Ectodermal cell (in vitro differentiated cells): ENCODE results near the gene PALD1.

Source experiments
- H3K27ac ChIP-seq: 2 replicates; pipeline ENCODE4 v1.7.0; 2013; ENCODE audit warnings: mild to moderate bottlenecking, low read depth, low read length; ENCODE audit not compliant: insufficient read depth, poor library complexity, severe bottlenecking
- H3K27me3 ChIP-seq: 2 replicates; pipeline ENCODE4 v1.7.0; 2013; ENCODE audit warnings: mild to moderate bottlenecking, low read length; ENCODE audit not compliant: insufficient read depth, control insufficient read depth, poor library complexity, severe bottlenecking
- H3K36me3 ChIP-seq: one replicate; pipeline ENCODE4 v1.7.0; 2013; ENCODE audit warnings: low read length; ENCODE audit not compliant: control insufficient read depth, insufficient read depth
- H3K4me1 ChIP-seq: one replicate; pipeline ENCODE4 v1.7.0; 2013; ENCODE audit warnings: low read length; ENCODE audit not compliant: control insufficient read depth, insufficient read depth
- H3K4me3 ChIP-seq: 2 replicates; pipeline ENCODE4 v1.7.0; 2013; ENCODE audit warnings: low read depth, low read length, control low read depth; ENCODE audit not compliant: insufficient read depth
- H3K9me3 ChIP-seq: 2 replicates; pipeline ENCODE4 v1.7.0; 2013; ENCODE audit warnings: mild to moderate bottlenecking, low read length, moderate library complexity; ENCODE audit not compliant: control insufficient read depth
- WGBS, 2 experiments: methylation state at CpG; one replicate each; pipeline ENCODE4 v1.1.7; 2013; ENCODE audit warnings: missing lambda C conversion rate in 2 of 2; 5-methylcytosine and 5-hydroxymethylcytosine counted together

Gene PALD1

DNA sequence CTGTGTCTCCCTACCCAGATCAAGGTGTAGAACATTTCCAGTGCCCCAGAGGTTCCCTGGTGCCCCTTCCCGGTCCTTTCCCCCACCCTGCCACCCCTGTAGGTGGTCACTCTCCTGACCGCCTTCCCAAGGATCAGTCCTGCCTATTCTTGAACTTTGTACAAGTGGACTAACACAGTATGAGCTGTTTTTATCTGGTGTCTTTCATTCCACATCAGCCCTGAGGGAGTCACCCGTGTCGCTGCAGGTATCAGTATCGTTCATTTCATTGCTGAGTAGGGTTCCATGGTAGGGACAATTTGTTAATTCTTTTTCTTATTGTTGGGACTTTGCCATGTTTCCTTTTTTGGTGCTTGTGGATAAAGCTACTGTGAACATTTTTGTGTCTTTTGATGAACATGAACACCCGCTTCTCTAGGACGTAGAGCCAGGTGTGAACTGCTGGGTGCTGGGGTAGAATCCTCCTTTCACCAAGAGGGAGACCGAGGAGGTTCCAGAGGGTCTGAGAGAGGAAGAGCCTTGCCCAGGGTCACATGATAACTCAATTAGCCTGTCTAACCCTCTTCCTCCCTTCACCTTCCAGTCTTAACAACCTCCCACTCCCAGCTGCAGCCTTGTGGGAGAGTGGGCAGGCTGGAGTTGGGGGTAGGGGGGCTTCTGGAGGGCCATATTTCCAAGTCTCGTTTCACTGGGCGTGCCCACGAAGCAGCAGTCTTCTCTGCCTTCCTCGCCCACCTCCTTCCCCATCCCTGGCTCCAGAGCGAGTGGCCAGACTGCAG, 18.0 kb downstream of the PALD1 start:
- Histone ChIP-seq H3K27ac (no peak overlapping the region), H3K36me3 (no peaks in the 10 kb centered on the region), H3K27me3 (no peaks in the 10 kb centered on the region), H3K4me1 (peaks cover 18% of the 10 kb centered on the region), H3K9me3 (no peaks in the 10 kb centered on the region), H3K4me3 (no peak overlapping the region)
- 92 to 93% methylated on average over 13 of the region's 13 CpGs for WGBS, 2 experiments

DNA sequence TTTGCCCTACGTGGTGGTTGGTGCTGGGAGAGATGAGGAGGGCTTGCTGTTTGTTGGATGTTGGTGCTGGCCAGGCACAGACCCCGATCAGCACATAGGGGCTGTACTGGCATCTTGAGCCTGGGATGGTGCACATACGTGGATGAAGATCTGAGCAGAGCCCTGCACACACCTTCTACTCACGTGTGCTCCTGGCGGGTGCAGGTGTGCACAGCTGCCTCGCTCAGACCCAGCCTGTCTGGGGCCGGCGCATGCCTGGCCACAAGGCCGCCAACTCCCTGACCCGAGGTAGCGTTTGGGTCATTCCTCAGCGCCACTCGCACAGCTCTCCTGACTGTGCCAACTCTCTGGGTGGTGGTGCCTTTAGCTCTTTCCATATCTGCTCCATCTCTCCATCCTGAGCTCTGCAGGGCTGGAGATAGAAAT, 18.6 kb downstream of the PALD1 start:
- 95% methylated on average over 13 of the region's 13 CpGs for WGBS, 2 experiments
- no peaks in the 10 kb centered on the region for H3K36me3 ChIP-seq
- H3K4me3 ChIP-seq: no peak overlapping the region
- peaks cover 18% of the 10 kb centered on the region for H3K4me1 ChIP-seq
- no peaks in the 10 kb centered on the region for H3K27me3 ChIP-seq
- H3K9me3 ChIP-seq: no peaks in the 10 kb centered on the region
- no peak overlapping the region for H3K27ac ChIP-seq

DNA sequence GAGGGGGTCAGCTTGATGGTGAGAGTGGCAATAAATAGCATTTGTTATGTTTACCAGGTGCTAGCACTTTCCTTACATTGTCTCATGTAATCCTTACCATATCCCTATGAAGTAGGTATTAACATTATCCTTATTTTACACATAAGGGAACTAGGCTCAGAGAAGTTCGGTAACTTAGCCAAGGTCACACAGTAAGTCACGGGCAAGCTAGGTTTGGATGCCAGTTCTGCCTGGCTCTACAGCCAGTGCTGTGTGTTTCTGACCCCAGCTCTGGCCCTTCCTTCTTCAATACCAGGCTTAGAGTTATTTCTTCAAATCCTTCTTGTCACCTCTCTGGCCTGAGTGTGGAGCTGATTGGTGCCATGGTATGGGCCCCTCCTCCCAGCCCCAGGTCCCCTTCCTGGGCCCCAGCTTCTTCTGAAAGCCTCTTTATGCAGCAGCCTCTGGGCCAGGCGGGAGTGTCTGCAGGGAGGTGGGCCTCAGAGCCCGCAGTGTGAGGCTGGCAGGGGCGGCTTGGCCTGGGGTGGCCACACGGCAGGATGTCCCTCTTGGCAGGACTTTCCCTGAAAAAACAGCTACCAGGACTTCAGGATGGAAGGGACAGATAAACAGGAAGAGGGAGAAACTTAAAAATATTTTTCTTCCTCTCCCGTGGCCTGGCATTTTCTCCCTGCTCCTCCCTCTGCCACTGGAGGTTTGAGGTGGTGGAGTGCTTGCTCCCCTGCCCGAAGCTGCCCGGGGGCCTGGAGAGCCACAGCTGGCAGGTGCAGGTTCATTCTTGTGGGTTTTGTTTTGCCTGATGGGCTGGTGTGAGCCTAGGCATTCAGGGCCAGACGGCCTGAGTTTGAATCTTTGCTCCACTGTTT, 20.6 kb downstream of the PALD1 start:
- 62 to 63% methylated on average over 10 of the region's 10 CpGs for WGBS, 2 experiments
- H3K27ac ChIP-seq: peak overlapping the region; percentile 42

DNA sequence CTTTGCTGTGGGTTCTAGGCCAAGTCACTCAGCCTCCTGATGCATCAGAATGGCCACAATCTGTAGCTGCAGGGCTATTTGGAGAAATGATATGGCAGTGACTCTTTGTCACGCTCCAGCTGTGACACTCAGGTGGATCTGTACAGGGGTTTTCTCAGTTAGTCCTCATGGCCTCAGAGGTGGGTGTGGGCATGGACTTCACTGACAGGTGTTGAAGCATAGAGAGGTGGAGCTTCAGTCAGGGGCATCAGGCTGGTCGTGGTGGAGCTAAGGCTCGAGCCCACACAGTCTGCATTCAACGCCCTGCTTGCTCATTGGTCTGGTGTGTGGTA, 21.2 kb downstream of the PALD1 start:
- no peaks in the 10 kb centered on the region for H3K27me3 ChIP-seq
- no peak overlapping the region for H3K4me3 ChIP-seq
- 89 to 91% methylated on average over 4 of the region's 4 CpGs for WGBS, 2 experiments
- no peaks in the 10 kb centered on the region for H3K9me3 ChIP-seq
- no peak overlapping the region for H3K27ac ChIP-seq
- peaks cover 11% of the 10 kb centered on the region for H3K4me1 ChIP-seq
- no peaks in the 10 kb centered on the region for H3K36me3 ChIP-seq

More for the DNA sequence above, 20.6 kb downstream of the PALD1 start:
- Histone ChIP-seq H3K4me3 (no peak overlapping the region), H3K27me3 (no peaks in the 10 kb centered on the region), H3K9me3 (no peaks in the 10 kb centered on the region), H3K36me3 (no peaks in the 10 kb centered on the region), H3K4me1 (peaks cover 14% of the 10 kb centered on the region)

DNA sequence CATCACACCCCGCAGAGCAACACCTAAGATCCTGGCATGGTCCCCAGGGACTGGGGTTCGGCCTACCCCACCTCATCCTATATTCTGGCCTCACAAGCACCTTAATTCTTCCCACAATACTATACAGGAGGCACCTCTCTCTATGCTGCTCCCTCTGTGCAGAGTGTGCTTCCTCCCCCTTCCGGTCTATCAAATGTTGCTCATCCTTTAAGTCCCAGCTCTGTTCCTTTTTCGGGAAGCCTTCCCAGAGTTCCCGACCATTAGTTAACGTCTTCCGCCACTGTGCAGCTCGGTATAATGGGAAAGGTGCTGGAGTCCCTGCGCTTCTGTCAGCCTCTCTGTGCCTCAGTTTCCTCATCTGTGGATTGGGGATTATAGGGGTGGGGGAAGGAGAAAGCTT, 21.8 kb downstream of the PALD1 start:
- WGBS, 2 experiments: 88 to 90% methylated on average over 9 of the region's 9 CpGs
- Histone ChIP-seq H3K36me3 (no peaks in the 10 kb centered on the region), H3K9me3 (no peaks in the 10 kb centered on the region), H3K27ac (no peak overlapping the region), H3K27me3 (no peaks in the 10 kb centered on the region), H3K4me3 (no peak overlapping the region), H3K4me1 (peaks cover 11% of the 10 kb centered on the region)

DNA sequence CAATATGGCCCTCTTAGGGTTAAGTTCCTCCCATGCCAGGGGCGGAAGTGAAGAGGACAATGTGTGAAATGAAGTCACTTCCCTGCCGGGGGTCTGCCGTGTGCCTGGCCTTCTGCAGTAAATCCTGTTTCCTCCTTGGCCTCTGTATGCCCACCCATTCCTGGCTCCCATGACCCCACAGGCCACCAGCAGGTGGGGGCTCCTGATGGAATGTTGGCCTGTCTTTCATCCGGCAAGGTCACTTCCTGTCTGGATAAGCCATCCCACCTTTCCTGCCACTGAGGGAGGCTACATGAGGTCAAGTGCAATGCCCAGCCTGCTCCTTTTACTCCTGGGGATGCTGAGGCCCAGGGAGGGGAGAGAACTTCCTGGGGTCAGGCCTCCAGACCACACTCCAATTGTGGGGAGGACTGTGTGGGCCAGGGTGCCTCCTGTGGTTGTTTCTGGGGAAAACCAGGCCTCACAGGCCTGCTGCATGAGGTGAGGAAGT, 22.3 kb downstream of the PALD1 start:
- WGBS, 2 experiments: 77 to 82% methylated on average over 4 of the region's 4 CpGs

DNA sequence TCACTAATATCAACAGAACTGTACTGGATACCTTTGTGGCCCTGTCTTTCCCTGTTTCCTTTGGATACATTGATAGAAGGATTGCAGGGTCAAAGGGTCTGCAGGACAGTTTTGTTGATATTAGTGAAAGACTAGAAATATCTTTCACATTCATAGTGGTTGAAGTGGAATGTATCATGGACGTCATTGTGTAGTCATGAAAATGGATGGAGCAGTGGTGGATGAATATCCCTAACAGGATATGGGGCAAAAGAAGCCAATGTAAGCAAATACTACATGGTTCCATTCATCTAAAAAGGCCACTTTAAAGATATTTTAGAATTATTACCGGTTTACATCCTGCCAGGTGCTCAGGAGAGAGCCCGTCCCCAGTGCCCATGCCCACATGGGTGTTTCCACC, 23.8 kb downstream of the PALD1 start:
- no peaks in the 10 kb centered on the region for H3K9me3 ChIP-seq
- no peak overlapping the region for H3K4me3 ChIP-seq
- no peaks in the 10 kb centered on the region for H3K27me3 ChIP-seq
- no peaks in the 10 kb centered on the region for H3K36me3 ChIP-seq
- 95 to 96% methylated on average over 3 of the region's 3 CpGs for WGBS, 2 experiments
- H3K27ac ChIP-seq: no peak overlapping the region
- peaks cover 21% of the 10 kb centered on the region for H3K4me1 ChIP-seq

More for the DNA sequence above, 22.3 kb downstream of the PALD1 start:
- Histone ChIP-seq H3K27ac (no peak overlapping the region), H3K9me3 (no peaks in the 10 kb centered on the region), H3K4me1 (peaks cover 12% of the 10 kb centered on the region), H3K4me3 (no peak overlapping the region), H3K27me3 (no peaks in the 10 kb centered on the region), H3K36me3 (no peaks in the 10 kb centered on the region)

DNA sequence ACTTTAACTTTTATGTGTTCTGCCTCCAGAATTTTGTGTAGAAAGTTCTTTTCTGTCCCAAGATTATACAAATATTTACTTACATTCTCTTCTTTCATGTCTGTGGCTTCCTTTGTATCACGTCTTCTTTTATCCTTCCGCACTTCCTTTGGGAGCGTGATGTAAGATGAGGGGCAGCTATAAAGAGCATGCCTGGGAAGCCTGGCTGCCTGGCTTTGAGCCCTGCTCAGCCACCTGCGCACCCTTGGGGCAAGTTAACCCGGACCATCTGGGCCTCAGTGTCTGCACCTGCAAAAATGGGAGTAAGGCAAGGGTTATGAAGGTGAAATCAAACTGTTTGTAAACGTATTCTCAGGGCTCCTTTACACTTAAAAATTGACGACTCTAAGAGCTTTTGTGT, 25.2 kb downstream of the PALD1 start:
- Histone ChIP-seq H3K4me3 (no peak overlapping the region), H3K9me3 (no peaks in the 10 kb centered on the region), H3K27ac (no peak overlapping the region), H3K27me3 (no peaks in the 10 kb centered on the region), H3K4me1 (peaks cover 24% of the 10 kb centered on the region), H3K36me3 (no peaks in the 10 kb centered on the region)
- WGBS, 2 experiments: 88 to 90% methylated on average over 6 to 7 of the region's 7 CpGs

DNA sequence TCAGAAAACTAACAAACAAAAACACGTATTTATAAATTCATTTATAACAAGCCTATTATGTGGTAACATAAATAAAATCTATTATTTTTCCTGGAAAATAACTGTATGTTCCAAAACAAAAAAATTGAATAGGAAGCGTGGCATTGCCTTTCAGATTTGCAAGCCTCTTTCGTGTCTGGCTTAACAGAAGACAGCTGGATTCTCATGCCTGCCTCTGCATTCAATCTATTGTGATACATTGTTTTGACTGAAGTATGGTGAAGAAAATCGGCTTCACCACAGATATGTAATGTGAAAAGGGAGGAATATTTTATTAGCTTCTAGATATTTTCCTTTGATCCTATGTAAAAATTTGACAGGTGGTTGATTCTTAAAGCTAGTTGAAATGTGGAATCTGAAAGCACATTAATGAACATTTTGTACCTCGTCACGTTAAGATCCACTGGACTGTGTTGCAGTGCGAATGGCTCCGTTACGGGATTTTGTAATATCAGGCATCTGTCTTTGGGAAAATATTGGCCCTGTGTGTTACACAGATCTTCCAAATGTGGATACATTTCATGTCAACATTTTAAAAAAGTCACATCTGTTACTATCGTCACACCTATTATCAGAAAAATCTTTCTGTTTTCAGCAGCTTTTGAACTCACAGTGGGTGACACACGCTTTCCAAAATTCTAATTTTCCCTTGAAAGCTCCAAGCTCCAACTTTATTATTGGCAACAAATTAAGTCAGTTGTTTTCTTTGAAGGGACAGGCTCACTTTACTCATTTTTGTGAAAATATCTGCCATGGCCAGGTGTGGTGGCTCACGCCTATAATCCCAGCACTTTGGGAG, 26.2 kb downstream of the PALD1 start:
- Histone ChIP-seq H3K27ac (no peak overlapping the region), H3K4me1 (peaks cover 24% of the 10 kb centered on the region), H3K9me3 (no peaks in the 10 kb centered on the region), H3K36me3 (no peaks in the 10 kb centered on the region), H3K27me3 (no peaks in the 10 kb centered on the region), H3K4me3 (no peak overlapping the region)
- 92 to 94% methylated on average over 11 of the region's 12 CpGs for WGBS, 2 experiments
